ENCODE results near the gene GPR84.
"Not testable (repeated sequence)": the region's sequence is repeated elsewhere in the genome, so short reads cannot be mapped to it uniquely, and the experiment has no call there.

GPR84 gene

GRCh38 chr12:54355104-54355815, 9.0 kb downstream of the GPR84 start:
- no peak for DNase-seq (ENCODE audit: low spot score)

DNA sequence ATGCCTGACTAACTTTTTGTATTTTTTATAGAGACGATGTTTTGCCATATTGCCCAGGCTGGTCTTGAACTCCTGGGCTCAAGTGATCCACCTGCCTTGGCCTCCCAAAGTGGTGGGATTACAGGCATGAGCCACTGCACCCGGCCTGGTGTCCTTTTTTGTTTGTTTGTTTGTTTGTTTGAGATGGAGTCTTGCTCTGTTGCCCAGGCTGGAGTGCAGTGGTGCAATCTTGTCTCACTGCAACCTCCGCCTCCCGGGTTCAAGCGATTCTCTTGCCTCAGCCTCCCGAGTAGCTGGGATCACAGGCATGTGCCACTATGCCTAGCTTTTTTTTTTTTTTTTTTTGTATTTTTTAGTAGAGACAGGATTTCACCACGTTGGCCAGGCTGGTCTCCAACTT, 10.0 kb downstream of the GPR84 start:
- not testable (repeated sequence) for DNase-seq (ENCODE audit: low spot score)

DNA sequence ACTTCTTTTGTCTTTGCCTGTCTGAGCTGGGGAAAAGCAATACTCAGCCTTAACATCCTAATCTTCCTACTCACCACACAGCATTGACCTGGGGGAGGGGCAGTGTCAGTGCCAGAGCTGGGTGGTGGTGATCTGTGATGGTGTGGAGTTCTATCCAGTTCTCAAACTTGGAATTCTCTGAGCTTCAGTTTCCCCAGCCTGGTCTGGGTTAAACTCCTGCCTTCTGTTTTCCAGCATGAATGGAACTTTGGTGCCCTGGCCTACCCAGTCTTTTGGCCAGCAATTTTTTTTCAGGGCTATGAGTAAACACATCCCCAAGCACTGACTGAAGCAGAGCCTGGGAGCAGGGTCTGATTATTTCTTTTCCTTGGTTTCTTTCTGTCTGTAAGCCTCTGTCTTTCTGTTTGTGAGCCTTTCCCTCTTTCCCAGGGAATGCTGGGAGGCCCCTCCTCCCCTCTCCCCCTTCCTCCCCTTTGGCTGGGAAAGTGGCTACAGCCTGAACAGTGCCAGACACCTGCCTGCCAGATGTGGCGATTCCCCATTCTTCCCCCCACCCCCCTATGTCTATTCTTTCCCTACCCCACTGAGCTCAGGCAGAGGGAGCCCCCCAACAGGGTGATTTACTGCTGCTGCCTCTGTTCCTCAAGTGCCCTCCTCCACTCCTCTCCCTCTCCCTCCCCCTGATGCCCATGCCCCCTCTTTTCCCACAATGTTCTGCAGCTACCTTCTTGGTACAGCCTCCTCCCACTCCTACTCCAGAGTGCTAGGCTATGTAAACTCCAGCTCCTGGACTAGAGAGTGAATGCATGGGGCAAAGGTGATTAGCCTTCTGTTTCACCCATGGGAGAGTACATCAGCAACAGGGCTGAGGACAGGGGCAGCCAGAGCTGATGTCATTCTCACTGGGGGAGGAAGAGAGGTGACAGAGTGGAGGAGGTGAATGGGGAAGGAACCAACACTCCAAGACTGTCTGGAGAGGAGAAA, 11.1 kb downstream of the GPR84 start:
- no peak for DNase-seq (ENCODE audit: low spot score)

DNA sequence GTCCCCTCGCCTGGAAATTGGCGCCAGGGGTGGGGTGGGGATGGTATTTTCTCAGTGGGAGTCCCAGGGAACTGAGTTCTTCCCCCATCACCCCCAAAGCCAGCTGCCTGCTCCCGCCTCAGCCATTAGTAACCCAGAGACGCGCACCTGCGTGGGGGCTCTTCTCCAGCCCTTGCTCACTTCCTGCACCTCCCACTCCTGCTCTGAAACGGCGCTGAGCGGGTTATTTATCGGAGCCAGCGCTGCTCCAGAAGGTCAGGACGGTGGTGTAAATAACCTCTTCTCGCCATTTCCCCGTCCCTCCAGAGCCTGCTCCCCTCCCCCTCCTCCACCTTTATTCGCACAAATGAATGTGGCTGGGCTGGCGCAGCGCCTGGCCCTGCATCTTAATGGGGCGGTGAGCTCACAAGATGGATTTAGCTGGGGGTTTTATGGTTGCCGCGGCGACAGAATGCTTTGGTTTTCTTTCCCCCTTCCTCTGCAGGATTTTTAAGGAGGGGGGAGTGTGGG, 12.2 kb downstream of the GPR84 start:
- DNase-seq (ENCODE audit: low spot score): no peak

GRCh38 chr12:54351341-54351740, 12.9 kb downstream of the GPR84 start:
- no peak for DNase-seq (ENCODE audit: low spot score)

DNA sequence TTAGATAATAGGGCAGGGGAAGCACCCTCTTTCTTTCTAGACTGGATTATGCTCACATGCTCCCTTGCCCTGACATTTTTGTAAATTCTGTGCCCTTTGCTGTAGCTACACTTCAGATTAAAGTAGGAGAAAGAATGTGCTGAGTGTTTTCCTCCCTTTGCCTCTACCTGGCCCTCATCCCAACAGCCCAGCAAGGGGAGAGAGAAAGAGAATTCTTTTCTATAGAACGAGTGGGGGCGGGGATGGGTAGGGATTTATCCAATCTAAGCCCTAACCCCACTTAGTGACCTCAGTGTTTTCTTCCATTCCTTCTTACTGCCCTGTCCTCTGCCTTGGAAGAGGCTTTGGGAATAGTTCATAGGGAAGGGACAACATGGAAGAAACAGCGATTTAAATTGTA, 13.5 kb downstream of the GPR84 start:
- DNase-seq (ENCODE audit: low spot score): no peak

- no peak for DNase-seq (ENCODE audit: low spot score)
These were observed 14.6 kb downstream of the GPR84 start for GRCh38 chr12:54349679-54350078.

DNA sequence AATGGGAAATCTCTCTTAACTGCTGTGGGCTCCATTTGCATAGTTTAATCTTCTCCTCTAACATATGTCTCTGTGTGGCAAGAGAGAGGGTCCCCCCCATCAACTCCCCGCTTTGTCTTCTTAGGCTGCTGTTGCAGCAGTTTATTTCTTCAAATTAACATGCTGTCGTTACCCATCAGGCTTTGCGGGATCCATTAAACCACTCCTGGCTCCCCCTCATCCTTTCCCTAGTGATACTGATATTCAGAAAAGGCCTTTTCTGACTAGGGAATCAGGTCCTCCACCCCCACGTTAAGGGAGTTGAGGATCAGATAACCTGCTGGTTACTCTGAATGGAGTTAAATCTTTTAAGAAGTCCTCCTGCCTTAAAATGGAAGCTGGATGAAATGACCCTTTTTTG, 15.2 kb downstream of the GPR84 start:
- DNase-seq (ENCODE audit: low spot score): no peak

DNA sequence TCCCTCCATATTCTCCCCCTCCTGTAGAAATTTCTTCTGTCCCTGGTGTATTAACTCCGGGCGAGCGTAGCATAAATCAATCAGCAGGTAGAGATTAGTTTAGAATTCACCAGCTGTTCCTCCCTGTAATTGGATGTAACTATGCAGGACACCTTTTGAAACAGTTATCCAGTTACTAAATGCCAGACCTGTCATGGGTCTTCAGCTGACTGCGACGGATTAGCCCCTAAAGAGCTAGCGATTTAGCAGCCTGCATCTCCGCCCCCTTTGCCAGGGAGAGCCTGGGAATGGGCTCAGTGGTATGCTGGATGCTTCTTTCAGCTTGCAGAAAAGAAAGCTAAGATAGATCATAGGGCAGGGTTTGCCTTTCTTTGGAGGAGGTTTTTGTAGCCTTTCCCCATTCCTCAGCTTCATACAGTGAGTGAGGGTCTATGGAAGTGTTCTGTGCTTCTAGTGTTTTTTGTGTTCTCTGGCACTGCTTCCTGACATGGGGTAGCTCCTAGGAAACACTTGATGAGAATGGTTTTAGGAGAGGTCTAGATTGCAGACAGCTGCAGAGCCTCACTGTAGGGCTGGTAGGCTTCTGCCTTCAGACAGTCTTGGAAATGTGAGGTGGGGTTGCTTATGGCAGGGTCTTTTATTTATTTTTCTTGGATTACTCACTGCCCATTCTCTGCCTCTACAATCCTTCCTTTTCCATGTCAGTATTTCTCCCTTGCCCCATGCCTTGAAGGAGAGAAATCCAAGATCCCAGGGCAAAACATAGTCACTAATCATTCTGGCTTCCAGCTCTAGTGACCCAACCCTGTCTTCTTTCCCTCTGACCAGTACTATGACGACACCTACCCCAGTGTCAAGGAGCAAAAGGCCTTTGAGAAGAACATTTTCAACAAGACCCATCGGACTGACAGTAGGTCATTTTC, 22.6 kb downstream of the GPR84 start:
- no peak for DNase-seq (ENCODE audit: low spot score)

DNA sequence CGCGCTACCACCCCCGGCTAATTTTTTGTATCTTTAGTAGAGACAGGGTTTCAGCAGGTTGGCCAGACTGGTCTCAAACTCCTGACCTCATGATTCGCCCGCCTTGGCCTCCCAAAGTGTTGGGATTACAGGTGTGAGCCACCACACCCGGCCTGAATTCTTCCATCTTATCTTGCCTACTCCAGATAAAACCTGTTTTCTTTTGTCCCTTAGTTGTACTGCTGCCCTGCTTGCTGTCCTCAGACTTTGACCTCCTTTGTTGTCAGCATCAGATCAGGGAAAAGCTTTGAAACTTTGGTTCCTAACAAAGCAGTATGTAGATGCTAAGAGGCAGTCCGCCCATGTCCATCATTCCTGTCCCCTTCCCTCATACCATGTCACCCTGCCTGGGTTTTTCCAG, 23.4 kb downstream of the GPR84 start:
- DNase-seq (ENCODE audit: low spot score): no peak

GRCh38 chr12:54338698-54339296, 25.5 kb downstream of the GPR84 start:
- DNase-seq (ENCODE audit: low spot score): no peak

GRCh38 chr12:54337854-54338650, 26.2 kb downstream of the GPR84 start:
- no peak for DNase-seq (ENCODE audit: low spot score)

GRCh38 chr12:54337280-54337842, 26.9 kb downstream of the GPR84 start:
- DNase-seq (ENCODE audit: low spot score): no peak

- no peak for DNase-seq (ENCODE audit: low spot score)
These were observed 30.8 kb downstream of the GPR84 start for GRCh38 chr12:54333420-54334034.

- DNase-seq (ENCODE audit: low spot score): no peak
These were observed 32.8 kb downstream of the GPR84 start for GRCh38 chr12:54331461-54331860.

GRCh38 chr12:54330442-54330841, 33.8 kb downstream of the GPR84 start:
- DNase-seq (ENCODE audit: low spot score): no peak

- DNase-seq (ENCODE audit: low spot score): no peak
These were observed 34.5 kb downstream of the GPR84 start for GRCh38 chr12:54329759-54330158.

GRCh38 chr12:54328595-54329337, 35.5 kb downstream of the GPR84 start:
- no peak for DNase-seq (ENCODE audit: low spot score)
